NK-92 treated with Interleukin-12 subunit alpha and Interleukin-12 subunit beta, amount 100 ng/mL, for 24 hours (cell line): ENCODE measurements around the gene PANK3.
"Not testable (repeated sequence)": the region's sequence is repeated elsewhere in the genome, so short reads cannot be mapped to it uniquely, and the experiment has no call there.

ENCODE experiments used
- DNase-seq: peaks from one replicate; lab custom pipeline; 2025; lab: John Stamatoyannopoulos, UW

Gene PANK3

GRCh38 chr5:168552146-168552545, 27.0 kb downstream of the PANK3 start:
- no peak for DNase-seq

DNA sequence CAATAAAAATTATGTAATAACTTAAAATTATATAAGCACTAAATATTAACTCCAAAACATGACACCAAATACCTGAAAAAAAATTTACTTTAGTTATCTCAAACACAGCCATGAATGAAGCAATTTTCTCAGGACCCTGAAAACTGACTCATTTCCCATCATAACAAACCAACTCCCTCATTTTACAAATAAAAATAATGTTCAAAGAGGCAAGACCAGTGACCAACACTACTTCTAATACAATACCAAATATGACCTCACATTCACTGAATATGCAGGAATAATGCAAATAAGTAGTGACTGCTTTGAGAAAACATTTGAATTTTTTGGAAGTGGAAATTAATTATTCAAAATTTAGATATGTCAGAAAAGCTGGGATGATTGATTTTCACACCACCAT, 28.5 kb downstream of the PANK3 start:
- no peak for DNase-seq

DNA sequence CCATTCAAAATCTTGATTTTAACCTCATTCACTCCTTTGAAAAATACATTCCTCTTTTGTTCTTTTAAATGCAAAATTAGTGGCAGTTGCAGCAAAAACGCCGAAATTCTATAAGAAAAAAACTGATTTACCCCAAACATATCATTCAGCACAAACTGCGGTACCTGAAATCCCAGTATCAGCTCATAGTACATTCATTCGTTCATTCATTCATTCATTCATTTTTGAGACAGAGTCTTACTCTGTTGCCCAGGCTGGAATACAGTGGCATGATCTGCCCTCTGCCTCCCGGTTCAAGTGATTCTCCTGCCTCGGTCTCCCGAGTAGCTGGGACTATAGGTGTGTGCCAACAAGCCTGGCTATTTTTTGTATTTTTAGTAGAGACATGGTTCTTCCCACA, 29.6 kb downstream of the PANK3 start:
- DNase-seq = no peak

- DNase-seq = no peak
Measured at GRCh38 chr5:168537176-168537575, 42.0 kb downstream of the PANK3 start.

DNA sequence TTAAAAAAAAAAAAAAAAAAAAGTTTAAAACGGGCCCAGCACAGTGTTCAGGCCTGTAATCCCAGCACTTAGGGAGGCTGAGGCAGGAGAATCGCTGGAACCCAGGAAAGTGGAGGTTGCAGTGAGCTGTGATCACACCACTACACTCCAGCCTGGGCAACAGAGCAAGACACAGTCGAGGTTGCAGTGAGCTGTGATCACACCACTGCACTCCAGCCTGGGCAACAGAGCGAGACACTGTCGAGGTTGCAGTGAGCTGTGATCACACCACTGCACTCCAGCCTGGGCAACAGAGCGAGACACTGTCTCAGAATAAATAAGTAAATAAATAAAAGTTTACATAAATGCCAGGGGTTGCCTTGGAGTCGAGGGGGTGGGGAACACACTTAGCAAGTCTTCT, 44.8 kb downstream of the PANK3 start:
- not testable (repeated sequence) for DNase-seq

DNA sequence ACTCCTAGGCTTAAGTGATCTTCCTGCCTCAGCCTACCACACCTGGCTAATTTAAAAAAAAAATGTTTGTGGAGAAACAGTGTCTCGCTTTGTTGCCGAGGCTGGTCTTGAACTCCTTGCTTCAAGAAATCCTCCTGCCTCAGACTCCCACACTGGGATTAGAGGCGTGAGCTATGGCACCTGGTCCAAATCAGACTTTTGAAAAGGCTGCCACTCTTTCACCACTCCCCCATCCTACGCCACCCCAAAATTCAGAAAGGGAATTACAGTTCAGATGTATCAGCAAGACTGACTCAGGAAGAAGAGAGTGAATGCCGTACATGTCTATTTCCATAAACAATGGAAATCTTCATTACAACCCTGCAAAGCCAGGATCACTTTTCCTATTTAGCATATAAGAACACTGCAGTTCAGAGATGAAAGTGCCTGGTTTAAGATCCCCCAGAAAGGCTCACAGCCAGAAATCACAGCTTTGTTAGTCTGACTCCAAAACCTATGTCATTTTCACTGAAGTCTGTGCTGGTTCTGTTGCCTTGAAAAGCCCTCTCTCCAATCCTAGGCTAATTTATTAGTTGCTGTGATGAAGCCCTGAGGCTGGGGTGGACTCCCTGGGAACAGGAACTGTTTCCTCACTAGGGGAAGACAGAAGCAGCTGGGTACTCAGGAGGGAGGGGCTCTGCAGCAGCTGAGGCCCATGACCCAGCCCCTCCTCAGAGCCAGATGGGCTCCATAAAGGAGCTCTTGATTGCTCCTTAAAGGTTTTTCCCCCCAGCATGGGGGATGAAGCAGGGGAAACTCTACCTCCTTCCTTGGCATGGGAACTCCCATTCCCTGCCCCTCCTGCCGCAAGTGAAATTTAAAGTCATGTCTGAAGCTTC, 46.9 kb downstream of the PANK3 start:
- DNase-seq = no peak

DNA sequence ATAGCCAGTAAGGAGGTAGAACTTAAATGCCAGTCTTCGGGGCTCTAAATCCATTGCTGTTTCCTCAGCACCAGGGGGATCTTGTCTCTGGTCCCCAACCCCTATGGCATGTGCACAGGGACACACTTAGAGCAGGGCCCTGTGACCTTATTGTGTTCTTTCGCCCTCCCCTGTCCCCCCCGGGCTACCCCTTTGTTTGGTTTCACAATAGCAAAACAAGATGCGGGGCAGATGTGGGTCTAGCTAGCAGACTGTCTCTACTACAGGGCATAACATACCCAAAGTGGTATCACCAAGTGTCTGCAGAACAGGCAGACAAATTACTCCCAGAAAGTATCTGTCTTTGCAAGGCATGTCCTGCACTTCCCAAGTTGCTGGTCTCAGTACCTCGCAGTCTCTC, 48.0 kb downstream of the PANK3 start:
- no peak for DNase-seq

GRCh38 chr5:168530621-168531150, 48.5 kb downstream of the PANK3 start:
- DNase-seq = no peak

- DNase-seq = no peak
Measured at GRCh38 chr5:168529374-168530234, 49.6 kb downstream of the PANK3 start.

- DNase-seq = no peak
Measured at GRCh38 chr5:168528521-168529373, 50.4 kb downstream of the PANK3 start, which contains the start of gene FBLL1. TSS of gene FBLL1 (plus strand) at chr5:168529305. CDS start at chr5:168529505, 200 bp downstream.

DNA sequence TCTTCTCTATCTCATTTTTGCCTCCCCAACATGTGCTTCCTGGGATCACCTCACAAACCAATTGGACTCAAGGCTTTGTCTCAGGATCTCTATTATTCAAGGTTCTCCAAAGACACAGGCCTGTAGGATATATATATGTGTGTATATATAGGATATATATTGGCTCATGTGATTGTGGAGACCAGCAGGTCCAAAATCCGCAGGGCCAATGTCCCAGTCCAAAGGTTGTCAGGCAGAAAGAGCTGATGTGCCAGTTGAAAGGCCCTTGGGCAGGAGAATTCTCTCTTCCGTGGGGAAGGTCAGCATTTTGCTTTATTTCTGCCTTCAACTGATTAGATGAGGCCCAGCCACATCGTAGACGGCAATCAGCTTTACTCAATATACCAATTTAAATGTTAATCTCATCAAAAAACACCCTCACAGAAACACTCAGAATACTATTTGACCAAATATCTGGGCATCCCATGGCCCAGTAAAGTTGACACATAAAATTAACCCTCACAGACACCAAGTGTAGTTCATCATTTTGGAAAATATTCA, 51.3 kb downstream of the PANK3 start:
- DNase-seq = no peak

DNA sequence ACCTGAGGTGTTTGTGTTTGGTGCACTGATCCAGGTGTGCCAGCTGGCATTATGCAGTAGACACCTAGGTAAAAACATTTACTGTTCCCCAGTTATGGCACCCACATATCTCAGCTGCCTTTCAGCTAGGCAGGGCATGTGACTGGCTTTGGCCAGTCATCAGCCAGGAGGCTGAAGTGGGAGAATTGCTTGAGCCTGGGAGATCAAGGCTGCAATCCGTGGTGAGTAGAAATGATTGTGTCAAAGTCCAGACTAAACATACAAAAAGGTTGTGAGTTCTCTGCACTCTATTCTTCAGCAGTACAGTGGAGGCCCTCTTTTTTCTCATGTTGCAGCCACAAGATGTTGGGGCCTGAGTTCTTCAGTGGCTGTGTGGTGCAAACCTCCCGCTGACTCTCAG, 53.3 kb downstream of the PANK3 start:
- no peak for DNase-seq

- DNase-seq = no peak
Measured at GRCh38 chr5:168513861-168514428, 65.2 kb downstream of the PANK3 start.

GRCh38 chr5:168502563-168503237, 76.5 kb downstream of the PANK3 start:
- no peak for DNase-seq
